OCI-LY1 (cell line): ENCODE results near the gene UROD.

ENCODE experiments used
- H2AFZ ChIP-seq: fragments of 200-600 bp; sonication (generic), shearing (Covaris generic); 2 replicates; pipeline ENCODE4 v1.6.0; 2014; ENCODE audit warnings: antibody characterized with exemption, mild to moderate bottlenecking, low read length
- H3F3A ChIP-seq: fragments of 200-600 bp; sonication (generic), shearing (Covaris generic); 2 replicates; pipeline ENCODE4 v1.6.0; 2014; ENCODE audit warnings: mild to moderate bottlenecking, antibody characterized with exemption, low read length, moderate library complexity; ENCODE audit not compliant: insufficient read depth
- H3K27ac ChIP-seq: fragments of 200-600 bp; sonication (generic); 2 replicates; pipeline ENCODE4 v1.5.1; 2014; ENCODE audit warnings: low read length, mixed run types, mild to moderate bottlenecking, low read depth; ENCODE audit not compliant: poor library complexity, severe bottlenecking
- H3K27me3 ChIP-seq: fragments of 200-600 bp; sonication (generic); 2 replicates; pipeline ENCODE4 v1.6.0; 2014; ENCODE audit warnings: antibody characterized with exemption, mild to moderate bottlenecking, low read length, moderate library complexity; ENCODE audit not compliant: insufficient read depth
- H3K36me3 ChIP-seq: fragments of 200-600 bp; sonication (generic); 2 replicates; pipeline ENCODE4 v1.6.1; 2014; ENCODE audit warnings: mild to moderate bottlenecking, antibody characterized with exemption, low read length, moderate library complexity, mixed read lengths; ENCODE audit not compliant: insufficient read depth
- H3K4me1 ChIP-seq: fragments of 200-600 bp; sonication (generic); 2 replicates; pipeline ENCODE4 v1.5.1; 2014; ENCODE audit warnings: mild to moderate bottlenecking, low read length, moderate library complexity; ENCODE audit not compliant: insufficient read depth, severe bottlenecking
- H3K4me2 ChIP-seq: fragments of 200-600 bp; sonication (generic), shearing (Covaris generic); 2 replicates; pipeline ENCODE4 v1.6.1; 2014; ENCODE audit warnings: low read length
- H3K4me3 ChIP-seq: fragments of 200-600 bp; sonication (generic); 2 replicates; pipeline ENCODE4 v1.5.1; 2014; ENCODE audit warnings: low read length, low read depth, mild to moderate bottlenecking, mixed read lengths; ENCODE audit not compliant: poor library complexity, severe bottlenecking
- H3K79me2 ChIP-seq: fragments of 200-600 bp; shearing (Covaris generic); 2 replicates; pipeline ENCODE4 v1.6.1; 2016; ENCODE audit warnings: mixed run types, low read length, mixed read lengths; ENCODE audit not compliant: insufficient read depth
- H3K9ac ChIP-seq: fragments of 200-600 bp; sonication (generic), shearing (Covaris generic); 2 replicates; pipeline ENCODE4 v1.6.1; 2014; ENCODE audit warnings: mild to moderate bottlenecking, low read length, mixed read lengths
- H3K9me2 ChIP-seq: fragments of 200-600 bp; sonication (generic), shearing (Covaris generic); 2 replicates; pipeline ENCODE4 v1.6.1; 2014; ENCODE audit warnings: low read depth, mild to moderate bottlenecking, low read length, mixed read lengths
- H3K9me3 ChIP-seq: fragments of 200-600 bp; shearing (Covaris generic); 2 replicates; pipeline ENCODE4 v1.6.1; 2014; ENCODE audit warnings: low read length, mixed read lengths
- H4K20me1 ChIP-seq: fragments of 200-600 bp; sonication (generic), shearing (Covaris generic); 2 replicates; pipeline ENCODE4 v1.6.0; 2016; ENCODE audit warnings: mild to moderate bottlenecking, low read length; ENCODE audit not compliant: insufficient read depth
- CTCF ChIP-seq: fragments of 200-600 bp; sonication (generic), shearing (Covaris generic); IDR thresholded peaks from 2 replicates; pipeline ENCODE4 v1.5.1; 2017; ENCODE audit warnings: mild to moderate bottlenecking, antibody characterized with exemption, low read length, moderate library complexity, mixed read lengths
- EZH2 ChIP-seq: fragments of 200-600 bp; sonication (generic), shearing (Covaris generic); IDR thresholded peaks from 2 replicates; pipeline ENCODE4 v1.8.0; 2017; ENCODE audit warnings: borderline replicate concordance, mixed run types, mild to moderate bottlenecking, antibody characterized with exemption, low read length, moderate library complexity, mixed read lengths

UROD gene

DNA sequence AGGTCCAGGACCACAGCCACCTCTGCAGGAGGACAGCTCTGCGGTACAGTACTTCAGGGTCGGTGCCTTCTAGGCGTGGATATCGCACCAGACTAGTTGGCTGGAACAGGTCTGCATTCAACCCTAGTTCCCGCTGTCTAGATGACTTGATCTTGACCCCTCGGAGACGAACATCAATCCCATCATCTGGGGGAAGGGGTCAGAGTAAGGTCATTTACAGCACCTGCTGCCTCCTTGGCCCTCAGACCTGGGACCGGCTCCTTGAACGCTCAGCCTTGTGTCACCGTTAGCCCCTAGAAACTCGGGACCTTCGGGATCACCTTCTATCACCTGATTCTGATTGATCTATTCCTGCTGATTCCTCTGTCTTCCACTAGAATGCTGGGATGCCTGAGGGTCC lies 3.5 kb upstream of the UROD start:
- H3K4me3 ChIP-seq, result no peak overlapping the region
- no peaks in the 10 kb centered on the region for H3K27me3 ChIP-seq
- no peak overlapping the region for H3K4me2 ChIP-seq
- H3K79me2 ChIP-seq, result no peaks in the 10 kb centered on the region
- no peak overlapping the region for H3K9ac ChIP-seq
- H3K9me2 ChIP-seq, result no peaks in the 10 kb centered on the region
- H3K4me1 ChIP-seq, result peaks cover 27% of the 10 kb centered on the region
- H3F3A ChIP-seq, result no peaks in the 10 kb centered on the region
- H4K20me1 ChIP-seq, result no peaks in the 10 kb centered on the region
- H2AFZ ChIP-seq, result no peak overlapping the region
- H3K36me3 ChIP-seq, result peaks cover 49% of the 10 kb centered on the region
- no peak for TF ChIP-seq EZH2
- TF ChIP-seq CTCF, result no peak
- H3K9me3 ChIP-seq, result no peaks in the 10 kb centered on the region
- H3K27ac ChIP-seq, result no peak overlapping the region

GRCh38 chr1:45009296-45009865 lies 2.7 kb upstream of the UROD start:
- Histone ChIP-seq H3K9ac (no peak overlapping the region), H4K20me1 (no peaks in the 10 kb centered on the region), H3K9me3 (no peaks in the 10 kb centered on the region), H3F3A (no peaks in the 10 kb centered on the region), H3K4me3 (no peak overlapping the region), H3K27ac (no peak overlapping the region), H3K4me2 (peak overlapping the region; percentile 98; the same call in 1 of the 2 replicates), H2AFZ (no peak overlapping the region), H3K9me2 (no peaks in the 10 kb centered on the region), H3K4me1 (peaks cover 27% of the 10 kb centered on the region), H3K27me3 (no peaks in the 10 kb centered on the region), H3K79me2 (no peaks in the 10 kb centered on the region), H3K36me3 (peaks cover 40% of the 10 kb centered on the region)
- TF ChIP-seq EZH2 (no peak), CTCF (no peak)

DNA sequence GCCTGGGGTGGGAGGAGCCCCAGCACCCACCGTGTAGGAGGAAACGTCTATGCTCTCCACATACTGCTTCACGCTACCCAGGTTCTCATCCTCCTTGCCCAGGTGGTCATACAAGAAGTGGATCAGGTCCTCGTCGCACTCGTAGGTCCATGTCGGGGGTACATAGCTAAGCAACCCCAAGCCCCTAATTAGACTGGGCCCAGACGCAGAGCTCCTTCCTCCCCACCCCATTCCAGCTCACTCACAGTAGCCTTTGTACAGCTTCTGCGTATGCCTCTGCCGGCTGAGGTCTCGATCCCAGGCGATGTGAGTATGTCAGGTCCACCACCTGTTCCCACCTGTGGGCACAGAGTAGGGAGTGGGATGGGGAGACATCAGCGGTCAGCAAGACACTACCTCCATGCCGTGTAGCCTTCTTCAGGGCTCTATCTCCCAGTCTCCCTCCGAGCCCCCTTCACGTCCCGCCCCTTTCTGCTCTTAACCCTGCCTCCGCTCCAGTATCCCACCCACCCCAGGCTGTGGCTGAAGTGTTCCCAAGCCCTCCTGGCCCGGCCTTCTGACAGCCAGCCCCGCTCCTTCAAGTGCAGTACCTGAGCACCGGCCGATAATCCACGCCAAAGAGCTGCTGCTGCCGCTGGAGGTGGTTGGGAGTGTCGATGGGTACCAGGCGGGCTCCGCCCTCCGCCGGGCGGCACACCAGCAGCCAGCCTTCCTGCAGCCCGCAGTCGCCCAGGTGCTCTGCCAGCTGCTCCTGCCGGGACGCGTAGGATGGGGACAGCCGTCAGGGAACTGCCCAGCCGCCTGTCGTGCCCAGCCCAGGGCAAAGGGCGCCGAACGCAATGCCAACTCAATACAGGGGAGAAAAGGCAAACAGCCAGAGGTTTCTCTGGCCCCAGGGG lies 1.8 kb upstream of the UROD start:
- H3K9ac ChIP-seq, result peak overlapping the region; percentile 78
- H3K4me2 ChIP-seq, result peak overlapping the region; percentile 98
- H3F3A ChIP-seq, result no peaks in the 10 kb centered on the region
- H4K20me1 ChIP-seq, result no peaks in the 10 kb centered on the region
- H3K9me2 ChIP-seq, result no peaks in the 10 kb centered on the region
- peaks cover 27% of the 10 kb centered on the region for H3K4me1 ChIP-seq
- peaks cover 32% of the 10 kb centered on the region for H3K36me3 ChIP-seq
- H2AFZ ChIP-seq, result no peak overlapping the region
- no peaks in the 10 kb centered on the region for H3K9me3 ChIP-seq
- H3K79me2 ChIP-seq, result no peaks in the 10 kb centered on the region
- no peak for TF ChIP-seq CTCF
- no peak for TF ChIP-seq EZH2
- H3K27ac ChIP-seq, result no peak overlapping the region
- peak overlapping the region; percentile 94 for H3K4me3 ChIP-seq
- no peaks in the 10 kb centered on the region for H3K27me3 ChIP-seq
